ENCODE data around the gene CHN1. TPM values are rescaled to one million over a fixed set of nuclear protein-coding genes. Genes with fewer than 3 reads are reported as not detected.

The CHN1 gene
- total and polyA plus RNA-seq, 2 of the 8 experiments (the other 6 are each of a cell fraction or from before 2014, with no cell fraction given), result 54.0 to 65.7 TPM

- no peak for TF ChIP-seq CTCF (IDR thresholded peaks at IDR 0.05; ENCODE audit: control extremely low read depth in 1 of 3, insufficient read depth in 1 of 3, low read depth in 1 of 3, low read length in 3 of 3)
- TF ChIP-seq SIRT6 (IDR thresholded peaks at IDR 0.05; ENCODE audit: low read length), result no peak
- TF ChIP-seq TBP (IDR thresholded peaks at IDR 0.05; ENCODE audit: low read depth, low read length), result no peak
- TF ChIP-seq FOSL1 (IDR thresholded peaks at IDR 0.05; ENCODE audit: insufficient read depth, low read depth, low read length), result no peak
- TF ChIP-seq RXRA (IDR thresholded peaks at IDR 0.05; ENCODE audit: insufficient read depth, low read depth, low read length), result no peak
- no peak for TF ChIP-seq ATF2 (IDR thresholded peaks at IDR 0.05; ENCODE audit: low read length)
Observed at GRCh38 chr2:175004730-175004979, 526 bp downstream of the CHN1 start (continued).

All from H1 (cell line).